Measurements from ENCODE around the gene STEEP1. TPM values are rescaled to one million over a fixed set of nuclear protein-coding genes. Genes with fewer than 3 reads are reported as not detected.
A peak's percentile ranks its signal among the peaks of the same experiment; 100 is the strongest.

STEEP1 gene
- total RNA-seq, 1 experiment from 2014 or later, result 39.2 TPM

DNA sequence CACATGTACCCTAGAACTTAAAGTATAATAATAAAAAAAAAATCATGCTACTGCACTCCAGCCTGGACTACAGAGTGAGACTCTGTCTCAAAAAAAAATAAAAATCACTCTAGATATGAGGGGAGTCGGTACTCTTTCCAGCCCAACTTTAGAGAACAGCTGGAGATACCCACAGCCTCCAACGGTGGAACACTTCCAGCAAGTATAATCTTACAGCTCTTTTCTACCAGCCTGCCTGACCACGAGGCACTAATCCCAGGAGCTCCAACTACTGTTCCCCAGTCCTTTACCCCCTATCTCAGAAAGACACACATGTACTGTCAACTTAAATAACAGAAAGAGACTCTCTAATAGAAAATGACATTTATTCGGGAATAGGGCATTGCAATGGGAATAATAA, 46.8 kb downstream of the STEEP1 start:
- H3K4me1 ChIP-seq (ENCODE audit: insufficient read depth, low read length, poor library complexity, severe bottlenecking), result no peaks in the 10 kb centered on the region
- POLR2A ChIA-PET (ENCODE audit: low non-redundant PET), result no interaction called here
- no TSS peak for BruUV-seq (replicated peaks)
- no peak for TF ChIP-seq CTCF (conservative IDR thresholded peaks at IDR 0.05; ENCODE audit: low read depth, low read length)
- TF ChIP-seq EZH2 (IDR thresholded peaks at IDR 0.05; ENCODE audit: borderline replicate concordance, low read depth, low read length, poor library complexity, severe bottlenecking), result no peak
- H3K36me3 ChIP-seq (ENCODE audit: insufficient read depth, low read length, poor library complexity, severe bottlenecking), result no peaks in the 10 kb centered on the region
- H3K9me3 ChIP-seq (ENCODE audit: low read depth, low read length, poor library complexity, severe bottlenecking), result no peaks in the 10 kb centered on the region
- DNase-seq (ENCODE audit: low spot score), result no peak
- intact Hi-C loops (cut with micrococcal nuclease; ENCODE audit: unreplicated experiment), result loop anchor here (5.0 kb wide), 1 partner anchor 69 kb away; no protein-coding TSS in a partner anchor
- H3K27me3 ChIP-seq (replicated peaks; ENCODE audit: insufficient read depth, low read depth, low read length, poor library complexity), result no peaks in the 10 kb centered on the region
- no peak overlapping the region for H3K4me3 ChIP-seq (ENCODE audit: low read depth, low read length, poor library complexity, severe bottlenecking)
- no peak overlapping the region for H3K27ac ChIP-seq (ENCODE audit: low read depth, low read length, poor library complexity, severe bottlenecking)
- CTCF ChIA-PET, result no interaction called here

DNA sequence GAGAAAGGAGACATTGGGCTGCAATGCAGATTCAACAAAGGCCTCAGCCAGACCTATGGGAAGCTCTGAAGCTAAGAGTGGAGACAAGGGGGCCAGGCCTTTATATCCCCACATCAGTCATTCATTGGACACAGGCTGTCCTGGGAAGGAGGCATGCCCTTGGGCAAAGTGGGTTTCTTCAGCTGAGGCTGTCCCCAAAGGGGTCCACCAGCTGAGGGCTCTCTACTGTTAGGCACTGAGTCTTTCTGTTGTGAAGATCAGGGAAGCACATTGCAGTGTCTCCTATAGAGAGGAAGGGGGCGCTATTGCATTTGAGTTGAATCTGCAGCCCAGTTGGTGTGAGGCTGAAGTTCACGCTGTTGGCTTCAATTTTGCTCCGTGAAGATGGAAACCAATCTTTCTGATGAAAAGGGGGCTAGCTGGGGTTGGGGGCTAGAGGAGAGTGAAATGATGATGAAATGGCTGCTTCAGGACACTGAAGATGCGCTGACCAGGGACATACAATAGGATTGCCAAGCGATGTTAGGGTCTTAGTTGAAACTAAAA, 49.0 kb downstream of the STEEP1 start:
- DNase-seq (ENCODE audit: low spot score), result peak; percentile 76
- ChIA-PET POLR2A (ENCODE audit: low non-redundant PET) (no interaction called here), CTCF (interaction anchor here (0.6 to 0.7 kb wide), 2 partner anchors 159 to 214 kb away, joined by 3 read pairs; no protein-coding TSS in a partner anchor)

DNA sequence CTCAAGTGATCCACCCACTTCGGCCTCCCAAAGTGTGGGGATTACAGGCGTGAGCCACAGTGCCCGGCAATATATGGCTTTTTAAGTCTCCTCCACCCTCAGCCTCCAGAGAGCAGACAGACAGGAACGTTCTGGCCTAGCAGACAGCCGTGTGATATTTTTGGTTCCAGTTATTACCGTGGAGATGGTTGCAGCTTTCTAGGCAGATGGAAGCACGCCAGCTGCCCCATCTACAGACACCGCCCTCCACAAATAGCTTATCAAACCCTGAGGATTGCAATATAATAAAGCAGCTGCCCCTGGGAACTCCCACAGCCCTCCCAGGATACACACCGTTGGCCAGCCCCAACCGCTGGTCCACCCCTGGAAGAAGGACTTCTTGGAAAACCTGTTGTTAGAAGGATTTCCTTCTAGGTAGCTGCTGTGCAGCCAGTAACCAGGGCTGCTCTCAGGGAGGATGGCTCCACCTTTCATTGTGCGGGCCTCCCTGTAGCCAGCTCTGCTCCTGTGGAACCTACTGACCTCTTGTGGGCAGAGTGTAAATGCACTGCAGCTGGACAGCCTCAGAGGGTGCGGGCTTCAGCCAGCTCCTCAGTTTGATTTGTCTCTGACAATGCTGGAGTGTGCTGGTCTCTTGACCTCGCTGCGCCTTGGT, 52.9 kb downstream of the STEEP1 start:
- no peaks in the 10 kb centered on the region for H3K9me3 ChIP-seq (ENCODE audit: low read depth, low read length, poor library complexity, severe bottlenecking)
- TF ChIP-seq EZH2 (IDR thresholded peaks at IDR 0.05; ENCODE audit: borderline replicate concordance, low read depth, low read length, poor library complexity, severe bottlenecking) (no peak), CTCF (conservative IDR thresholded peaks at IDR 0.05; ENCODE audit: low read depth, low read length) (peak; percentile 32; the same call in 1 of the 2 replicates)
- BruUV-seq (replicated peaks), result no TSS peak
- no peak overlapping the region for H3K4me3 ChIP-seq (ENCODE audit: low read depth, low read length, poor library complexity, severe bottlenecking)
- DNase-seq (ENCODE audit: low spot score), result peak; percentile 17
- H3K36me3 ChIP-seq (ENCODE audit: insufficient read depth, low read length, poor library complexity, severe bottlenecking), result no peaks in the 10 kb centered on the region
- H3K4me1 ChIP-seq (ENCODE audit: insufficient read depth, low read length, poor library complexity, severe bottlenecking), result no peaks in the 10 kb centered on the region
- POLR2A ChIA-PET (ENCODE audit: low non-redundant PET), result no interaction called here
- H3K27ac ChIP-seq (ENCODE audit: low read depth, low read length, poor library complexity, severe bottlenecking), result no peak overlapping the region
- CTCF ChIA-PET, result no interaction called here
- intact Hi-C loops (cut with micrococcal nuclease; ENCODE audit: unreplicated experiment), result no loop called here
- no peaks in the 10 kb centered on the region for H3K27me3 ChIP-seq (replicated peaks; ENCODE audit: insufficient read depth, low read depth, low read length, poor library complexity)

More for the DNA sequence above, 49.0 kb downstream of the STEEP1 start:
- intact Hi-C loops (cut with micrococcal nuclease; ENCODE audit: unreplicated experiment), result loop anchor here (1.0 to 5.0 kb wide), 4 partner anchors 71 to 365 kb away; no protein-coding TSS in a partner anchor
- Histone ChIP-seq H3K4me3 (ENCODE audit: low read depth, low read length, poor library complexity, severe bottlenecking) (no peak overlapping the region), H3K27ac (ENCODE audit: low read depth, low read length, poor library complexity, severe bottlenecking) (no peak overlapping the region), H3K27me3 (replicated peaks; ENCODE audit: insufficient read depth, low read depth, low read length, poor library complexity) (no peaks in the 10 kb centered on the region), H3K4me1 (ENCODE audit: insufficient read depth, low read length, poor library complexity, severe bottlenecking) (no peaks in the 10 kb centered on the region), H3K36me3 (ENCODE audit: insufficient read depth, low read length, poor library complexity, severe bottlenecking) (no peaks in the 10 kb centered on the region), H3K9me3 (ENCODE audit: low read depth, low read length, poor library complexity, severe bottlenecking) (no peaks in the 10 kb centered on the region)
- no peak for TF ChIP-seq EZH2 (IDR thresholded peaks at IDR 0.05; ENCODE audit: borderline replicate concordance, low read depth, low read length, poor library complexity, severe bottlenecking)
- peak; percentile 87 for TF ChIP-seq CTCF (conservative IDR thresholded peaks at IDR 0.05; ENCODE audit: low read depth, low read length)
- BruUV-seq (replicated peaks), result no TSS peak
